GM21737 (cell line): ENCODE measurements around the gene ERCC6.

Experiments
- ATAC-seq: cut with Tn5 transposase; IDR thresholded peaks from one replicate; pipeline ENCODE4 v1.9.1; 2021; ENCODE audit warnings: mild to moderate bottlenecking, moderate library complexity; ENCODE audit not compliant: unreplicated experiment

The ERCC6 gene

DNA sequence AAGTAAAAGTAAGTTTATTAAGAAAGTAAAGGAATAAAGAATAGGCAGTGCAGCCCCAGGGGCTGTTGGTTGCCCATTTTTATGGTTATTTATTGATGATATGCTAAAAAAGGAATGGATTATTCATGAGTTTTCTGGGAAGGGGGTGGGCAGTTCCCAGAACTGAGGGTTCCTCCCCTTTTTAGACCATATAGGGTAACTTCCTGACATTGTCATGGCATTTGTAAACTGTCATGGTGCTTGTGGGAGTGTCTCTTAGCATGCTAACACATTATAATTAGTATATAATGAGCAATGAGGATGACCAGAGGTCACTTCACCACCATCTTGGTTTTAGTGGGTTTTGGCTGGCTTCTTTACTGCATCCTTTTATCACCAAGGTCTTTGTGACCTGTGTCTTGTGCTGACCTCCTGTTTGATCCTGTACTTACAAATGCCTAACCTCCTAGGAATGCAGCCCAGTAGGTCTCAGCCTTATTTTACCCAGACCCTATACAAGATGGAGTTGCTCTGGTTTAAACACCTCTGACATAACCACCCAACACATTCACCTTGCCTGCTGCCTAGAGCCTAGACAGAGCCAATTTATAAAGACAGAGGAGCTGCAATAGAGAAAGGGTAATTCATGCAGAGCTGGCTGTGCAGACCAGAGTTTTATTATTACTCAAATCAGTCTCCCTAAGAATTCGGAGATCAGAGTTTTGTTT, 10.9 kb upstream of the ERCC6 start:
- no peak for ATAC-seq

DNA sequence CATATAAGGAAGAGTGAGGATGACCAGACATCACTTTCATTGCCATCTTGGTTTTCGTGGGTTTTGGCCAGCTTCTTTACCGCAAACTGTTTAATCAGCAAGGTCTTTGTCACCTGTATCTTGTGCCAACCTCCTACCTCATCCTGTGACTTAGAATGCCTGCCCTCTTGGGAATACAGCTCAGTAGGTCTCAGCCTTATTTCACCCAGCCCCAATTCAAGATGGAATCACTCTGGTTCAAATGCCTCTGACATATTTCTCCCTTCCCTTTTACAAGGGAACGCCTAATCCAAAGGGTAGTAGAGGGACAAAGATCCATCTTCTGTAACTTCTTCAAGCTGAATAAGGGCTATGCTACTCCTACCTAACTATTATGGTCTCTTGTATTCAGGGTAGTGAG, 4.7 kb upstream of the ERCC6 start:
- no peak for ATAC-seq

DNA sequence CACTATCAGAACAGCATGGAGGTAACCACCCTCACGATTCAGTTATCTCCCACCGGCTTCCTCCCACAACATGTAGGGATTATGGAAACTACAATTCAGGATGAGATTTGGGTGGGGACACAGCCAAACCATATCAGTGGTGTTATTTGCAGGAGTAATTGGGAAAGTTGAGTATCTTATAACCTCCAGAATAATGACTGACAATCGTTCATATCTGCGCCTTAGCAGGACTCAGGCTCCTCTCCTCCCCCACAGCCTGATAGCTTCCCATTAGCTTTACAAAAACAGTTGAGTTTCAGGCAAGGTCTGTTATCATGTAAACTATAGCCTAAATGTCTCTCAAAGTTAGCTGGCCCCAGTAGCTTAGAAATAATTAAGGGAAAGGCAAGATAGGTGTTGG, 3.4 kb upstream of the ERCC6 start:
- no peak for ATAC-seq

DNA sequence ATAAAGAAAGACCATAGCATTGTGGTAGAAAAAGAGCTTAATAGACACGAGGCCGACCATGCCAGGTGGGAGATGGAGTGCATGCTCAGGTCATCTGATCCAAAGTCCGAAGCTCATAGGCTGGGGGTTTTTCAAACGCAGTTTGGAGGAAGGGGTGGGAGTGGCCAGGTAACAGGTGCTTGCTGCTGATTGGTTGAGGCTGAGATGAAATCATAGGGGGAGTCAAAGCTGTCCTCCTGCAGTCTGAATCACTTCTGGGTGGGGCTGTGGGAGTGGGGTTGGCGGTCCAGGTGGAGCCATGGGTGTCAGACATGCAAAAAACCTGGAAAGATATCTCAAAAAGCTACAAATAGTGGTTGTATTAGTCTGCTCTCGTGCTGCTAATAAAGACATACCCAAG, 2.8 kb upstream of the ERCC6 start:
- no peak for ATAC-seq

DNA sequence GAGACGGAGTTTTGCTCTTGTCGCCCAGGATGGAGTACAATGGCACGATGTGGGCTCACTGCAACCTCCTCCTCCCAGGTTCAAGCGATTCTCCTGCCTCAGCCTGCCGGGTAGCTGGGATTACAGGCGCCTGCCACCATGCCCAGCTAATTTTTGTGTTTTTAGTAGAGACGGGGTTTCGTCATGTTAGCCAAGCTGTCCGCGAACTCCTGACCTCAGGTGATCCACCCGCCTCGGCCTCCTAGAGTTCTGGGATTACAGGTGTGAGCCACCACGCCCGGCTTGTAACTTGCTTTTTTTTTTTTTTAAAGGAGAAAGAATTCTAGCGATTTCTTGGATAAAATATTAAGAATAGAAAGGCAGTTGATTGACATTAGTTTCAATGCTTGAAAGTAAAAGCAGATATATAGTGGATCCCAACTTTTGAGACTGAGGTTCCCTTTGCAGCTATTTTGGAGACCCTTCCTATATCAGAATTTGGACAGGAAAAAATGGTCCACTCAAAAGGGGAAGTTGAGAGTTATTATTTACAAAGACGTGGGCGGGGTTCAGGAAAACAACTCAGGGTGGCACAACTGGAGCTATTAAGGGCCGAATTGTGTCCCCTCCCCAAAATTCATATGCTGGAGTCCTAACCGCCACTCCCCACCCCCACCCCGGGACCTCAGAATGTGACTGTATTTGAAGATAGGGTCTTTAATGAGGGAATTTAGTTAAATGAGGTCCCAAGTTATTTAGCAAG, 1.3 kb upstream of the ERCC6 start:
- ATAC-seq = no peak

DNA sequence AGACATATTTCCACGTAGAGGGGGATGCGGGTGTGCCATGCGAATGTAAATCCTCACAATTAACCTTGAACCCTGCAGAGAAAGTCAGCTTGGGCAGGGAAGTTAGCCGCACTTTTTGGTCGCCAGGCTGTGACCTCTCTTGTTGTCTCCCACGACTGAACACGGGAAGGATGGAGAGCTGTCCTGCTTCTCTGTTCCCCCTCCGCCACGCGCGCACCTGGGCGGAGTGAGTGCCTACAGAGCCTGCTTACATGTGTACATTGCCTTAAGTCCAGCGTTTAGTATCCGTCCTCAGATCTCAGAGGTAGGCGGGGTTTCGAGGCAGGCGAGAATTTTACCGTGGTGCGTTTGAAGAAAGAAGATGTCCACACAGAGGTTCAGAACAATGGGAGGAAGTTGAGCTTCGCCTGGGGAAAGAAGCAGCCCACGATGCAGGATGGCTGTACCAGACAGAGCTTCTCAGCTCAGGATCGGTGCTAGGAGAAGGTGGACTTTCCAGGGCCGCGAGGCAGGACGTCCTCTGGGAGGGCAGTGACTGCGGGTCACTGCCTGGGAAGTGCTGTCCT, 482 bp upstream of the ERCC6 start:
- peak; percentile 0 for ATAC-seq

DNA sequence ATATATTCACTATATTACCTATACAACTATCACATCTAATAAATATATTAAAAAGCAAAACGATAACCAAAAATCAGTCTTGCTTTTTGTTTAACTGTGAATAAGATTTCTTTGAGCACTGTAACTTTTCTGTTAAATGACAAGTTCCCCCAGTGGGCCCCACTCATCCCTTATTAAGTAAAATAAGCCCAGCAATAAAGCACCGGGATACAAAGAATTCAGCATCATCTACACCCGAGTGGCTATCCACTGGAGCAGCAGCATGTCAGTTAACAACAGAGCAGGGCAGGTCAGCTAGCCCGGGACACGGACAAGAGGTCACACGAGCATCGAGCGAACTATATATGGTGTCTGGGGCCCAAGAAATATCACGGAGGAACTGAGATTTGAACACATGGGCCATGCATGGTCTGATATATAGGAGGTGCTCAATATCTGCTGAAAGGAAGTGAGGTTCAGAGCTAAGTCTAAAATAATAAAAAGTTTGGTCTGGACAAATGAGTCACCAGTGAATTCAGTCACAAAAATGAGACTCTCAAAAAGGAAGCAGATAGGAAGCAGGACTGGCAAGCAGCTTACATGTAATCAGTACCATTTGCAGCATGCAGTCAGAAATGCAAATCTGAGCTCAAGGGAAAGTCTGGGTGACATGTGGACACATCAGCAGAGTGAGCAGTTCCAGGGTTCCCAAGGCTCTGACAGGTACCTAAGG, 4.1 kb downstream of the ERCC6 start:
- peak; percentile 55 for ATAC-seq

DNA sequence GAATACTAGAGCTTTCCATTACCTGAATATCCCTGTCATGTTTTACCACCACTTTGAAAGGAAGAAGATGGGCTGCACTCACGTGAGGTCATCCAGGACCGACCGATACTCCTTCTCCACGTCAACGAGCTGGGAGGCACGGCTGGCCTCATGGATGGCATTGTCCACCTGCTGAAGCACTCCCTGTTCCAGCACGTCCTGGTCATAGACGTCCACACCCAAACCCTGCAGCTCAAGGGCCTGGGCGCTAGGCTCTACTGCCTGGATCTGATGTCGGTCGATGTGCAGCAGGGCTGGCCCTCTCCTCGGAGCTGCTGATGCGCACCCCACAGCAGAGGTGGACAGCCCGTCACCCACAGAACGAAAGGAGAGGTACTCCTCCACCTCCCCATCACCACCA, 6.5 kb downstream of the ERCC6 start:
- no peak for ATAC-seq

DNA sequence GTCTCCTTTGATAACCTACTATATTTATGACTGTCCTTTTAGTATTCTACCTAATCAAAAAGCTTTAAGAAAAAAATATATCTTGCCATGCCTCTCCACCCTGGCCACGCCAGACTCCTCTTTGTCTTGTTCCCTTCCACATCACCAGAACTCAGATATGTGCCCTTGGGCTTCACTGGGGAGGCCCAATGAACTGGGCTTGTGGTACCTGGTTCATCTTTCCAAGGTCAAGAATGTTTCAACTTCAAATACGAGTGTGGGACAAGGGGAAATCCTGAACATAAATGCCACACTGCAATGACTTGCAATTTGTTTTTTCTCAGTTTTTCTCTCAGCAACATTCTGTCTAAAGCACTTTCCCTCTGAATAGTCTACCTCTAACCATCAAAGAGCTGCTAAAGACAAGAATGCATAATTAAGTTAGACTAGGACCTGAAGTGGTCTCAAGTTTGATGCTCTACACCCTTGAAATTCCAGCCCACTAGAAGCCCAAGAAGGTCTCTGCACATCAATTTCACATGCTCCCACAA, 9.9 kb downstream of the ERCC6 start:
- ATAC-seq = no peak

DNA sequence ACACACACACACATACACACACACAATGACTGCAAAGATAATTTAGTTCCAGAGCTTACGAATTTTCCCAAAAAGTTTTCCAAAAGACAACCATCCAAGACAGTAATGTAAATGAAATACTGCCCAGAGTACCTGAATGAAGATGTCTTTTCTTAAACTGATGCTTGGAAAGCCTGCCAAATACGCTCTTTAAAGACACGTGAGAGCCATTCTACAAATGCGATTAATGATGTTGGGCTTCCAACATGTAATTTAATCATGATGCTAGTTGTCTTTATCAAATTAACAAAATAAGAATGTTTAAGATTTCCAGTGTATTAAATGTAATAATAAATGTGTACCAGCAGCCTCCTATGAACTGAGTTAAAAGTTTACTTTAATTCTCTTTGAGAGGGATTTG, 11.1 kb downstream of the ERCC6 start:
- ATAC-seq = no peak

DNA sequence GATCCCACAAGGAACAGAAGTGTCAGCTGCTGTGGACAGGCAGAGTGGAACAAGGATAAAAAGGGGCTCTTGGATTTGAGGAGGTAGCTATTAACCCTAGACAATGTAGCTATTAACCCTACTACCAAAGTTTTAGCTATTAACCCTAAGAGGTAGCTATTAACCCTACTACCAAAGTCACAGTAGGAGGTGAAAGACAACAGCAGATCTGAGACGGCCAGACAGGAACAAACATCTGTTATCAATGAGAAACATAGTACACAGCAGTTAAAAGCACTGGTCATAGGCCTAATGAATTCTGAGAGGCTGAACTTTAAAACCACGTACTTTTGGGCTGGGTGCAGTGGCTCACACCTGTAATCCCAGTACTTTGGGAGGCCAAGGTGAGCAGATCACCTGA, 11.9 kb downstream of the ERCC6 start:
- no peak for ATAC-seq

DNA sequence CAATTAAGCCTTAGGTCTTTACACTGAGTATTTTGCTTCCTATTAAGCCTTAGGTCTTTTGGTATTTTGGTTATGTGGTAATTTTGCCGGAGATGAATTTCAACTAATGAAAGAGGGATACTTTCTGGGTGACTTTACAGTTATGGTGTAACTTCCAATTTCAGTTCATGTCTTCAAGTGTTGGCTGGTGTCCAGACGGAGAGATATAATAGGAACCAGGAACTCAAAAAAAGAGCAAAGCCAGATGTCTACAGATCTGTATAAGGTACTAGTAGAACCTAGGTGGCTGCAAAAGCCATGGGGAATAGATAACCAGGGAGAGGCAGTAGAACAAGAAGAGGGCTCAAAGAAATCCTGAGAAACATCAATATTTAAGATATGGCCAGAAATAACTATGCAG, 12.3 kb downstream of the ERCC6 start:
- ATAC-seq = no peak

DNA sequence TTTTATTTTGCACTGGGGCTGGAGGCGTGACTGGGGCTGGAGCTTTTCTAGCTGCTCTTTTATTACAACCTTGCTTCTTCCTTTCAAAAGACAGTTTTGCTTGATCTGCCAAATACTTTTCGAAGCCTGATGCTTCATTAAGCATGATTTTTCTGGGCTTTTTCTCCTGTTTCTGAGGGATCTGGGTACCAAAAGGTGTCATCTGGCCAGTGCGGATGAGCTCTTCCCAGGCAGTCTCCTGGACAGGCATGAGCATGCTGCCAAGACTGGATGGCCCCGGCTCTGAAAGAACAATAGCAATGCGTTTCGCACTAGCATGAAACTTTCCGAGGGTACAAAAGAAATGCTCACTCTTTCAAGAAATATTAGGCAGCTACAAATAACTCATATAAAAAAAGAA, 14.4 kb downstream of the ERCC6 start:
- no peak for ATAC-seq

DNA sequence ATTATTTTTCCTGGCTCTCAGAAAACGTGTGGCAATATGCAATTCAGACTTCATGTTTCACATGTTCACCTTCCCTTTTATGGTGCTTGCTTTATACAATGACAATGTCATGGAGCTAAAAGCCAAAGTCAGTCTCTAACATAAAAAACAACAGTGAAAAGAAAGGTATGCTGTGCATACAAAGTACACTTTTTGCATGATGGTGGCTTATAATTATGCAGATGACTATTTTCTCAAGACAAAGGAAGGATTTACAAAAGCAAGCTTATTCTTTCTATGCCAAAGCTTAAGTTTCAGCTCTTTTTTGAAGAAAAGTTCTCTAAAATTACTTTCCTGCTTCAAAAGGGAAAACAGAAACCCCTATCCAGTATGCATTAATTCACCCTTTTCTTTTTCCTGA, 15.6 kb downstream of the ERCC6 start:
- ATAC-seq = no peak

DNA sequence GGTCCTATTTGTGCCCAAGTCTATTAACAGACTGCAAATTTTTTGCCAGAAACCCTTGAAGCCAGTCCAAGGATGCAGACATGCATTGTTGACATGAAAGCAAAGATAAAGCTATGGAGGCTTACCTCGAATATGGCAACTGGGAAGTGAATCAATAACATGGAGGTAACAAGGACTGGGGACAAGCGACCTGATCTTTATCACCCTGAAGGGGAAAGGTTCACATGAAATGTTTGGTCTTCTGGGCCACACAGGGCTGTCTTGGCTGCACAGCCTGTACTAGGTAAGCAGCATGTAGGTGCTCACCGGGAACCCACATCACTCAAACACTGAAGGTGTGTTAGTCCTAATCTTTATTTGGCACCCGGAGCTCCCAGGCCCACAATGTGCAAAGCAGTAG, 17.9 kb downstream of the ERCC6 start:
- no peak for ATAC-seq

DNA sequence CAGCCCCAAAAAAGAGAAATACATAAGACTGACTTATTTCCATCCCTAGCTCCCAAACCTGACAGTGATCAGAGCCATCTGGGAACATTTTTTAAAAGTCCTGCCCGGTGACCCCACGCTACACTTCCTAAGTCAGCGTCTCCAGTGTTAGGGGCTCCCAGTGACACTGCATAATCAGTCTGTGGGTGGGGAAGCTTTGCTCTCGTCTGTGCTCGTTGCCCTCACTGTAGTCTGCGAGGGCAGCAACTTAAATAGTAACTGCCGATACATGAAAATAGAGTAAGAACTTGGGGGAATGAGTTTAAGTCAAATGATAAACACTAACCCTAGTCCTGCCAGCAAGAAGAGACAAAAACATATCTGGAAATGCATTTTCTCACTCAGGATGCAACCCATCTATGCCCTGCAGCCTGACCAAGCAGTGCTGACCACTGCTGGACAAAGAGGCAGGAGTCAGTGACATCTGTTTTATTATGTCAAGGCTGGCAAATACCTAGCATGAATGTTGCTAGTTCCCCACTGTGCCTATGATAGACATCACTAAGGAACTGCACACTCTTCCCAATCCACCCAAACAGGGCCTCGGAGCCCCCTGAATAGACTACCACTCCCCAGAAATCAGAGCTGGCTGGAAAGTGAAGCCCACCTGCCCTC, 18.7 kb downstream of the ERCC6 start:
- ATAC-seq = no peak

DNA sequence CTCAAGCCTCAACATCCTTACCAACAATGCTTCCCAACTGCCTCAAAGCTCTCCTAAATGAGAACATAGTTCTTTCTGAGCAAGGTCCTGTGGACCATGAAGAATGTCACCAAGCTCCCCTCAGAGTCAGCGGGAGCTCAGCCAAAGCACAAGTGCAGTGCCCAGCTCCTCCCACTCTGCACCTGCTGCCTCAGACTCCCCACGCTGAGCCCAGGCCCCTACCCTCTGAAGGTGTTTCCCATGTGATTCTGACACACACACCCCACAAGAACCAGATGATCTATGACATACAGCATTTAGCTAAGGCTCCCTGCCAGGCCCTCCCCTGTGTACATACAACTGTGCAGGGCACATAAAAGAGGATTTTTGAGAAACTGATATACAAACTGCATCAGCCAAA, 19.2 kb downstream of the ERCC6 start:
- no peak for ATAC-seq

DNA sequence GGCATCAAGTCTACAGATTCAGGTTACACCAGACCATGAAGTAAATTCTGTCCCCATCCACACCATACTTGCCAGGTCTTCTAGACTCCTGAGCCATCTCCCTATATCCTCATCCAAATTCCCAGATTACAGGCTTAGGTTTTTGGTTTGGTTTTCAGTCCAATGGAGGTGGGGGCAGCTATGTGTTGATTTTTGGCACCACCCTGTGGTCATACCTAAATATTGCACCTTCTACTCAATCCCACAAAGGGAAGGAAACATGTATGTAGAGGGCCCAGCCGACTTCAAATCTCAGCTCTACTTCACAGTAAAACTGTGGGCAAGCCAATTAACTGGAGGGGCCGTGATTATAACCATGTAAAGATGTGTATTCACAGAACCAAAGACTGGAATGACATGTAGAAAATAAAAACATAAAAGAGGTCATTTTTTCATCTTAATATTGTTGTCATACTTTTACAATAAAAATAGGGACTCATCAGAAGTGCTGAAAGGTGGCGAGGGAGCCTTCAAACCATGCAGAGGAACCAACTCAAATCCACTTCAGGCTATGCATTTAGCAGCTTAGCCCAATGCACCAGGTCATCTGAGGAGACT, 19.8 kb downstream of the ERCC6 start:
- no peak for ATAC-seq

DNA sequence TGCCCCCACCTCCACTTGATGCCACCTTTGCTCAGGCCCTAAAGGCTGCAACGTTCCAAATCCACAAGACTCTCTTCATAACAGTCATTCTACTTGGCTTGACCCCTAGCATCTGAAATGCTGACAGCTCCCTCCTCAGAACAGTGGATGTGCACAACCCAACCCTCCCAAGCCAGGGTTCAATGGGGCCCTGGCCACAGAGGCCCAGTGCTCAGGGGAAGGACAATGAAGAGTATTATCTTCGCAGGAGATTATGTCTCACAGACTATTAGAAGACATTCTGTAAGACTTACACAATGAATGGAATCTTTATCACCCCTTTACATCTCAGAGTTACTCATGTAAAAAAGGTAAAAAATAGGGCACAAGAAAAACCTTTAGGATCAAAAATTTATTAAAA, 20.4 kb downstream of the ERCC6 start:
- ATAC-seq = no peak

DNA sequence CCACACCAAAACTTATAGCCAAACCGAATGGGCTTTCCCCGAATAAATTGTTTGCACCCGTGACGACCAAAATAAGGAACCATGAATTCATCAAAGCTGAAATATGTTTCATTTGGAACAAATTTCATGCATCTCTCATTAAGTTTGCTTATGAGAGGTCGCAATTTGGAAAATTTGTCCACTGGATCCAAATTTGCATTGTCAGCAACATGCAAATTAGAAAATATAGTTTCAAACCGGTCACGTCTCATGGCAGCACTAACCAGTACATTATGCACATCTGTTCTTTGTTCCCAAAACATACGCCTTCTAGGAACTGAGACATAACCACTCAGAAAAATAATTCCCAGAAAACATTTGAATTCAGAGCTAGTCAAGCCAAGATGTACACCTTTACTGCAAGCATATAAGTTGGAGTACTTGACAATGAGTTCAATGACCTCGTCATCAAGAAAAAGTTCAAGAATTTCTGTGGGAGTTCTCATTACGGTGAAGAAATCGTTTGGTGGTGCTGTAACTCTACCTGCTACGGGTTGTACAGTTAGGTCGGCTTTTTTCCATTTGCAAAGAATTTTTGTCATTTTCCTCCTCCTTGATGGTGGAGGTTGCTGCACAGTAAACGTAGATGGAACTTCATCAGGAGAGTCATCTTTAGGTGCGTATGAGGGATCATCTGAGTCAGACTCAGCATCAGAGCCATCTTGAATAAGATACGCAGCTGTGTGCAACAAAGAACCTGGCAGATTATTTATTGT, 22.5 kb downstream of the ERCC6 start:
- ATAC-seq = no peak
